ENCODE results near the gene CEMIP. TPM values are rescaled to one million over a fixed set of nuclear protein-coding genes. Genes with fewer than 3 reads are reported as not detected.

Gene CEMIP
- total RNA-seq, 1 experiment from 2014 or later = 0.61 TPM

DNA sequence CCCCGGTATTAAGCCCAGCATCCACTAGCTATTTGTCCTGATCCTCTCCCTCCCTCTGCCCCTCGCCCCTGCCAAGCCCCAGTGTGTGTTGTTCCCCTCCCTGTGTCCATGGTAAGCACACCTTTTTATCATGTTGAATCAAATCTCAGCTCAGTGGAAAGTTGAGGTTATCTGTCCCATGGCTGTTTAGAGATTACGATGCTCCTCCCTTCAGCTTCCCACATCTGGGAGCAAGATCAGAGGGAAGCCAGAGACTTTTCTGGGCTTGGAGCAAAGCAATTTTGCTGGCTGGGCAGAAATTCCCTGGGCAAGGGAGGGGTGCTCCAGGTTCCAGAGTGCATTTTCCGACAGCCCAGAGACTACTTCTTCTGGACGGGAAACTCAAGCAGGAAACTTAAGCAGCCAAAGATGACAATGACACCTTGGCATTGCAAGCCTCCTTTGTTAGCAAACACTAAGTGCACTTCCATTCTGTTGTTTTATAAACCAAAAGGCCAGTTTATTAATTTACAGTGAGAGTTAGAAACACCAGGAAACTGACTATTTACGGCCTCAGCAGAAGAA is 105.9 kb downstream of the CEMIP start:
- H3K9me2 ChIP-seq (ENCODE audit: insufficient read depth) = no peaks in the 10 kb centered on the region
- no peaks in the 10 kb centered on the region for H3K27me3 ChIP-seq (ENCODE audit: insufficient read depth, low read depth)
- no peaks in the 10 kb centered on the region for H4K20me1 ChIP-seq (ENCODE audit: insufficient read depth)
- H3K4me3 ChIP-seq = no peak overlapping the region
- H2AFZ ChIP-seq = no peak overlapping the region
- no TSS peak for BruUV-seq (replicated peaks)
- no peak overlapping the region for H3K4me2 ChIP-seq
- no peaks in the 10 kb centered on the region; the same call in 1 of the 2 replicates for H3F3A ChIP-seq (ENCODE audit: insufficient read depth, low read depth)
- intact Hi-C loops (cut with micrococcal nuclease; ENCODE audit: unreplicated experiment) = no loop called here
- H3K9me3 ChIP-seq (ENCODE audit: insufficient read depth, low read depth) = no peaks in the 10 kb centered on the region
- ChIA-PET POLR2A (ENCODE audit: unreplicated experiment) (no interaction called here), CTCF (no interaction called here)
- H3K79me2 ChIP-seq (ENCODE audit: low read depth) = no peaks in the 10 kb centered on the region
- no peak for DNase-seq
- no peaks in the 10 kb centered on the region for H3K36me3 ChIP-seq (ENCODE audit: low read depth)
- no peak for TF ChIP-seq EZH2 (IDR thresholded peaks at IDR 0.05; ENCODE audit: low read depth)
- TF ChIP-seq, protein P1, sequence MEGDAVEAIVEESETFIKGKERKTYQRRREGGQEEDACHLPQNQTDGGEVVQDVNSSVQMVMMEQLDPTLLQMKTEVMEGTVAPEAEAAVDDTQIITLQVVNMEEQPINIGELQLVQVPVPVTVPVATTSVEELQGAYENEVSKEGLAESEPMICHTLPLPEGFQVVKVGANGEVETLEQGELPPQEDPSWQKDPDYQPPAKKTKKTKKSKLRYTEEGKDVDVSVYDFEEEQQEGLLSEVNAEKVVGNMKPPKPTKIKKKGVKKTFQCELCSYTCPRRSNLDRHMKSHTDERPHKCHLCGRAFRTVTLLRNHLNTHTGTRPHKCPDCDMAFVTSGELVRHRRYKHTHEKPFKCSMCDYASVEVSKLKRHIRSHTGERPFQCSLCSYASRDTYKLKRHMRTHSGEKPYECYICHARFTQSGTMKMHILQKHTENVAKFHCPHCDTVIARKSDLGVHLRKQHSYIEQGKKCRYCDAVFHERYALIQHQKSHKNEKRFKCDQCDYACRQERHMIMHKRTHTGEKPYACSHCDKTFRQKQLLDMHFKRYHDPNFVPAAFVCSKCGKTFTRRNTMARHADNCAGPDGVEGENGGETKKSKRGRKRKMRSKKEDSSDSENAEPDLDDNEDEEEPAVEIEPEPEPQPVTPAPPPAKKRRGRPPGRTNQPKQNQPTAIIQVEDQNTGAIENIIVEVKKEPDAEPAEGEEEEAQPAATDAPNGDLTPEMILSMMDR (conservative IDR thresholded peaks at IDR 0.05) = no peak
- 0 out of 2 replicates have a peak, but pooled peaks cover 8% of the 10 kb centered on the region for H3K4me1 ChIP-seq (replicated peaks; ENCODE audit: insufficient read depth)
- H3K27ac ChIP-seq = no peak overlapping the region

DNA sequence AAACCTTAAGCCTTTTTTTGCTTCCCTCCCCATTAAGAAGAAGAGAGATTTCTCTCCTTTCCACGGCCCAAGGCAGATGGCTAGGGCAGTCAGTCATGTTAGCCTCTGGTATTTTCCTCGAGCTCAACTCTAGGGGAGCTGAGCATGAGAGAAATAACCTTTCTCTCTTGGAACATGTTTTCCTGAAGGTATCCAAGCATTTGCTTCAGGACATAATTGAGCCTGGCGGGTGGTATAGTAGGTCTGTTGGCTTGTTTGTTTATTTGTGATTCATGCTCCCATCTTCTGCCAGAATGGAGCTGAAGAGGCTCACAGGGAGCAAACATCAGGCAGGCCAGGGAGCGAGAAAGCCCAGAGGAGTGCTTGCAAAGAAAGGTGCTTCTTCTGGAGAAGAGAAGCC is 108.0 kb downstream of the CEMIP start:
- DNase-seq = peak in 1 of 2 experiments; percentile 46

GRCh38 chr15:80888846-80889245 is 109.7 kb downstream of the CEMIP start:
- POLR2A ChIA-PET (ENCODE audit: unreplicated experiment) = no interaction called here
- Histone ChIP-seq H3K4me3 (no peak overlapping the region), H3K9me3 (ENCODE audit: insufficient read depth, low read depth) (no peaks in the 10 kb centered on the region), H3K9me2 (ENCODE audit: insufficient read depth) (no peaks in the 10 kb centered on the region), H3K4me1 (replicated peaks; ENCODE audit: insufficient read depth) (0 out of 2 replicates have a peak, but pooled peaks cover 8% of the 10 kb centered on the region), H3K4me2 (no peak overlapping the region), H3K79me2 (ENCODE audit: low read depth) (no peaks in the 10 kb centered on the region), H3F3A (ENCODE audit: insufficient read depth, low read depth) (no peaks in the 10 kb centered on the region; the same call in 1 of the 2 replicates), H3K27me3 (ENCODE audit: insufficient read depth, low read depth) (no peaks in the 10 kb centered on the region), H2AFZ (no peak overlapping the region), H3K27ac (no peak overlapping the region), H3K36me3 (ENCODE audit: low read depth) (no peaks in the 10 kb centered on the region), H4K20me1 (ENCODE audit: insufficient read depth) (no peaks in the 10 kb centered on the region)
- TF ChIP-seq EZH2 (IDR thresholded peaks at IDR 0.05; ENCODE audit: low read depth) = no peak
- TF ChIP-seq, protein P1 (conservative IDR thresholded peaks at IDR 0.05) = no peak
- CTCF ChIA-PET = no interaction called here
- no peak for DNase-seq
- BruUV-seq (replicated peaks) = no TSS peak
- intact Hi-C loops (cut with micrococcal nuclease; ENCODE audit: unreplicated experiment) = no loop called here

More for the DNA sequence above, 108.0 kb downstream of the CEMIP start:
- ChIA-PET POLR2A (ENCODE audit: unreplicated experiment) (interaction anchor here (0.5 to 0.6 kb wide), 2 partner anchors 313 to 792 kb away, joined by 3 to 7 read pairs; no protein-coding TSS in a partner anchor), CTCF (interaction anchor here (0.6 kb wide), 1 partner anchor 301 kb away, joined by 10 read pairs; no protein-coding TSS in a partner anchor)
- no peaks in the 10 kb centered on the region for H3K79me2 ChIP-seq (ENCODE audit: low read depth)
- no peak overlapping the region for H3K4me2 ChIP-seq
- no peaks in the 10 kb centered on the region for H4K20me1 ChIP-seq (ENCODE audit: insufficient read depth)
- BruUV-seq (replicated peaks) = no TSS peak
- H3K4me3 ChIP-seq = no peak overlapping the region
- intact Hi-C loops (cut with micrococcal nuclease; ENCODE audit: unreplicated experiment) = no loop called here
- H3K27ac ChIP-seq = no peak overlapping the region
- H2AFZ ChIP-seq = no peak overlapping the region
- H3F3A ChIP-seq (ENCODE audit: insufficient read depth, low read depth) = no peaks in the 10 kb centered on the region; the same call in 1 of the 2 replicates
- no peaks in the 10 kb centered on the region for H3K9me2 ChIP-seq (ENCODE audit: insufficient read depth)
- 0 out of 2 replicates have a peak, but pooled peaks cover 8% of the 10 kb centered on the region for H3K4me1 ChIP-seq (replicated peaks; ENCODE audit: insufficient read depth)
- TF ChIP-seq, protein P1 (conservative IDR thresholded peaks at IDR 0.05) = no peak
- TF ChIP-seq EZH2 (IDR thresholded peaks at IDR 0.05; ENCODE audit: low read depth) = no peak
- no peaks in the 10 kb centered on the region for H3K36me3 ChIP-seq (ENCODE audit: low read depth)
- H3K27me3 ChIP-seq (ENCODE audit: insufficient read depth, low read depth) = no peaks in the 10 kb centered on the region
- H3K9me3 ChIP-seq (ENCODE audit: insufficient read depth, low read depth) = no peaks in the 10 kb centered on the region
